Gastrocnemius medialis (tissue), 4 donors: ENCODE data around the gene RXRB. TPM values are rescaled to one million over a fixed set of nuclear protein-coding genes. Genes with fewer than 3 reads are reported as not detected.

Experiments used
- ATAC-seq, 2 donors: fragments of 150-250 bp; one replicate each; pipeline ENCODE4 v1.9.1; 2016
- DNase-seq, 2 donors: peaks; one replicate each; pipeline ENCODE4 v3.0.0-alpha.2; 2019
- H3K27ac ChIP-seq, 4 donors: fragments of 200-600 bp; sonication (generic); 1 replicate in 1 of 4; 2 replicates in 3 of 4; pipeline ENCODE4 v1.5.1; 2016 to 2018; ENCODE audit warnings: mild to moderate bottlenecking in 2 of 4, moderate library complexity in 1 of 4
- H3K27me3 ChIP-seq, 3 donors: fragments of 200-600 bp; sonication (generic) in 2 of 3; 1 replicate in 1 of 3; 2 replicates in 2 of 3; pipeline versions ENCODE4 v1.5.1 to v1.6.0; 2016 to 2019; ENCODE audit warnings: mild to moderate bottlenecking in 1 of 3, moderate library complexity in 1 of 3
- H3K36me3 ChIP-seq, 2 donors: fragments of 200-600 bp; sonication (generic) in 1 of 2; one replicate each; pipeline ENCODE4 v1.5.1; 2017 to 2018
- H3K4me1 ChIP-seq, 2 donors: fragments of 200-600 bp; sonication (generic) in 1 of 2; one replicate each; pipeline ENCODE4 v1.5.1; 2016 to 2017; ENCODE audit warnings: mild to moderate bottlenecking in 2 of 2
- H3K4me3 ChIP-seq, 4 donors: fragments of 200-600 bp; sonication (generic) in 3 of 4; 1 replicate in 1 of 4; 2 replicates in 3 of 4; pipeline ENCODE4 v1.5.1; 2016 to 2019; ENCODE audit warnings: mild to moderate bottlenecking in 2 of 4
- H3K9me3 ChIP-seq, 3 donors: fragments of 200-600 bp; sonication (generic) in 2 of 3; 1 replicate in 1 of 3; 2 replicates in 2 of 3; pipeline ENCODE4 v1.5.1; 2016 to 2019
- CTCF ChIP-seq, 5 experiments: fragments of 450-650 bp in 3 of 5; fragments of 200-600 bp in 2 of 5; sonication (generic) in 2 of 5; IDR thresholded peaks in 4 of 5; conservative IDR thresholded peaks in 1 of 5; 1 replicate in 4 of 5; 2 replicates in 1 of 5; pipeline ENCODE4 v1.5.1; 2016 to 2019; ENCODE audit warnings: antibody characterized with exemption in 5 of 5, mild to moderate bottlenecking in 3 of 5, moderate library complexity in 3 of 5
- POLR2A ChIP-seq, 2 donors: fragments of 450-650 bp; IDR thresholded peaks; one replicate each; pipeline ENCODE4 v1.6.1; 2017; ENCODE audit warnings: antibody characterized with exemption in 2 of 2, mild to moderate bottlenecking in 2 of 2, moderate library complexity in 2 of 2
- in situ Hi-C, 4 donors: fragments of 200-750 bp; cut with MboI; loops; one replicate each; pipeline versions ENCODE4 v1.15.0 to v1.8.0; 2017; ENCODE audit warnings: low sequenced_read_pairs in 4 of 4
- intact Hi-C: fragments of 100-400 bp; cut with DNase I; formaldehyde crosslinking; loops from one replicate; pipeline ENCODE4 v1.15.1; 2023; ENCODE audit warnings: low total_unique reads
- total RNA-seq, 4 donors: library from RNA; depleted of rRNA; stranded (reverse); fragments of >200 nt; gene quantifications; one replicate each; pipeline versions ENCODE4 v1.1.0 to v1.2.3, GENCODE V29; 2016

Gene RXRB
- total RNA-seq, 4 donors from 2014 or later: 20.8 to 38.4 (median 24.6) TPM

GRCh38 chr6:33206864-33207551 lies 6.5 kb upstream of the RXRB start:
- in situ Hi-C loops: no loop called here
- Histone ChIP-seq H3K9me3 (no peaks in the 10 kb centered on the region), H3K27me3 (no peaks in the 10 kb centered on the region), H3K4me3 (peak overlapping the region; percentile 79 to 92 (median 90)), H3K27ac (peak overlapping the region in 2 of 4 donors; percentile 93 to 99), H3K4me1 (peaks cover 22 to 38% of the 10 kb centered on the region in 2 donors), H3K36me3 (peaks cover 0 to 36% of the 10 kb centered on the region in 2 donors)
- TF ChIP-seq CTCF (IDR thresholded peaks at IDR 0.05 in 4 of 5, conservative IDR thresholded peaks at IDR 0.05 in 1 of 5): no peak
- no peak for TF ChIP-seq POLR2A (IDR thresholded peaks at IDR 0.05)
- no peak for ATAC-seq
- no peak for DNase-seq
- intact Hi-C loops: no loop called here

- H3K27me3 ChIP-seq: no peaks in the 10 kb centered on the region
- in situ Hi-C loops (no loop called here), intact Hi-C loops (no loop called here)
- H3K4me1 ChIP-seq: peaks cover 29 to 45% of the 10 kb centered on the region in 2 donors
- H3K9me3 ChIP-seq: no peaks in the 10 kb centered on the region
- ATAC-seq (no peak), DNase-seq (no peak)
- TF ChIP-seq POLR2A (IDR thresholded peaks at IDR 0.05) (no peak), CTCF (IDR thresholded peaks at IDR 0.05 in 4 of 5, conservative IDR thresholded peaks at IDR 0.05 in 1 of 5) (no peak)
- H3K36me3 ChIP-seq: peaks cover 0 to 39% of the 10 kb centered on the region in 2 donors
- no peak overlapping the region for H3K4me3 ChIP-seq
- H3K27ac ChIP-seq: no peak overlapping the region
These were observed 5.8 kb upstream of the RXRB start for GRCh38 chr6:33206027-33206863.

GRCh38 chr6:33205191-33206026 lies 4.9 kb upstream of the RXRB start:
- H3K9me3 ChIP-seq: no peaks in the 10 kb centered on the region
- H3K27ac ChIP-seq: peak overlapping the region; percentile 75 to 89 (median 82)
- intact Hi-C loops (no loop called here), in situ Hi-C loops (no loop called here)
- TF ChIP-seq CTCF (IDR thresholded peaks at IDR 0.05 in 4 of 5, conservative IDR thresholded peaks at IDR 0.05 in 1 of 5): no peak
- TF ChIP-seq POLR2A (IDR thresholded peaks at IDR 0.05): no peak
- H3K27me3 ChIP-seq: no peaks in the 10 kb centered on the region
- DNase-seq (no peak), ATAC-seq (no peak)
- peaks cover 30 to 46% of the 10 kb centered on the region in 2 donors for H3K4me1 ChIP-seq
- H3K36me3 ChIP-seq: peaks cover 0 to 33% of the 10 kb centered on the region in 2 donors
- H3K4me3 ChIP-seq: peak overlapping the region; percentile 70 to 91 (median 82)

GRCh38 chr6:33204415-33205190 lies 4.1 kb upstream of the RXRB start, which contains the start of gene HSD17B8:
Gene HSD17B8 (plus strand): TSS chr6:33204655. CDS start chr6:33204669, 14 bp downstream.
- H3K27ac ChIP-seq: peak within 1 kb of the TSS; percentile 75 to 89 (median 82)
- H3K9me3 ChIP-seq: no peaks in the 10 kb centered on the region
- intact Hi-C loops (loop anchor here (5.0 kb wide), 3 partner anchors 213 to 1077 kb away; partner anchors contain the start of genes ATF6B and CUTA), in situ Hi-C loops (no loop called here)
- H3K36me3 ChIP-seq: peaks cover 0 to 25% of the 10 kb centered on the region in 2 donors
- no peaks in the 10 kb centered on the region for H3K27me3 ChIP-seq
- DNase-seq: peak; percentile 92 to 94
- peak; percentile 34 to 35 for TF ChIP-seq POLR2A (IDR thresholded peaks at IDR 0.05)
- no peak for TF ChIP-seq CTCF (IDR thresholded peaks at IDR 0.05 in 4 of 5, conservative IDR thresholded peaks at IDR 0.05 in 1 of 5)
- H3K4me1 ChIP-seq: peaks cover 30 to 48% of the 10 kb centered on the region in 2 donors
- ATAC-seq: peak; percentile 46 to 52
- peak within 1 kb of the TSS; percentile 70 to 91 (median 82) for H3K4me3 ChIP-seq
